Stimulated activated CD8-positive, alpha-beta memory T cell treated with anti-CD3 and anti-CD28 coated beads, Interleukin-15, amount 100 ng/mL, for 24 hours (primary cell): Measurements from ENCODE around the gene MIOS.
"Not testable (repeated sequence)": the region's sequence is repeated elsewhere in the genome, so short reads cannot be mapped to it uniquely, and the experiment has no call there.

ENCODE experiments used
- DNase-seq: peaks from one replicate; pipeline ENCODE4 v3.0.0-alpha.2; 2020; ENCODE audit warnings: low read depth

Gene MIOS

GRCh38 chr7:7554649-7555575 lies 11.8 kb upstream of the MIOS start:
- no peak for DNase-seq

DNA sequence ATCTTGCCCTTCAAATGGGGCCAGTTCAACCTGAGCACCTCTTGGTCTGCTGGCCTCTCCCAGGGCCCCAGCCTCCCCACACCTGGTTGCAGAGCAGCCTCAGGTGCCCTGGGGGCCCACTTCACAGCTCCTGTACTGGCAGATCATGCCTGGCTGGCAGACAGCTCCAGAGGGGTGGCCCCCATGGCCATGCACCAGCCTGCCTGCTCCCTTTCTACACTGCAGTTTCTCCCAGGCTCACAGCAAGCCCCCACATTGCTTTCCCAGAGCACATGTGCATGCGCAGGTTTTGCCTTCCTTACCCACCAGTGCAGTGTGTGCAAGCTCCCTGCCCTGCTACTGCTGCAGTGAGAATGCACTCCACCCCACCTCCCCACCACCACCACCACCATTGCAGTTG lies 9.8 kb upstream of the MIOS start:
- DNase-seq: no peak

- DNase-seq: no peak
Measured at GRCh38 chr7:7557252-7557651, 9.4 kb upstream of the MIOS start.

DNA sequence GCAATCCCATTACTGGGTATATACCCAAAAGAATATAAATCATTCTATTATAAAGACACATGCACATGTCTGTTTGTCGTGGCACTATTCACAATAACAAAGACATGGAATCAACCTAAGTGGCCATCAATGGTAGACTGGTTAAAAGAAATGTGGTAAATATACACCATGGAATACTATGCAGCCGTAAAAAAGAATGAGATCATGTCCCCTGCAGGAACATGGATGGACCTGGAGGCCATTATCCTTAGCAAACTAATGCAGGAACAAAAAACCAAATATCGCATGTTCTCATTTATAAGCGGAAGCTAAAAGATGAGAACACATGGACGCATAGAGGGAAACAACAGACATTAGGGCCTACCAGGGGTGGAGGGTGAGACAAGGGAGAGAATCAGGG lies 5.1 kb upstream of the MIOS start:
- DNase-seq: not testable (repeated sequence)

GRCh38 chr7:7562736-7563135 lies 3.9 kb upstream of the MIOS start:
- no peak for DNase-seq

- DNase-seq: no peak
Measured at GRCh38 chr7:7563269-7563668, 3.4 kb upstream of the MIOS start.

- DNase-seq: no peak
Measured at GRCh38 chr7:7563813-7564212, 2.9 kb upstream of the MIOS start.

DNA sequence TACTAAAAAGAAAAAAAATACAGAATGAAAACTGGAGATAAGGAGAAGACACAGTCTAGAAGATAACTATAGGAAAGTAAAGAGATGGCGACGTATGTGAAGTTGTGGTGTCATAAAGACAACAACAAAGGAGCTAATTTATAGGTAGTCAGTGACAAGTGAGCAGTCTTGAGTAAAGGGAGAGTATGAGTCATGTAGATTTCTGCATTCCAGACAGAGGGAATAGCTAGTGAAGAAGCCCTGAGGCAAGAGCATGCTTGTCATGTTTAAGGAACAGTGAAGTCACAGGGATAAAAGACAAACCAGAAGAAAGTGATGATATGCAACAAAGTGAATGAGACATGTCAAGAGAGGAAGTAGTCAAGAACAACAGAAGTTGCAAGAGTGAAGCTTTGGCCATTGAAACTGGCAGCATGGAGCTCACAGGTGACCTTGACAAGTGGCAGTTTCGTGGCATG lies 2.3 kb upstream of the MIOS start:
- DNase-seq: no peak

GRCh38 chr7:7565018-7565680 lies 1.5 kb upstream of the MIOS start:
- DNase-seq: no peak

- DNase-seq: no peak
Measured at GRCh38 chr7:7565746-7566650, 686 bp upstream of the MIOS start.

DNA sequence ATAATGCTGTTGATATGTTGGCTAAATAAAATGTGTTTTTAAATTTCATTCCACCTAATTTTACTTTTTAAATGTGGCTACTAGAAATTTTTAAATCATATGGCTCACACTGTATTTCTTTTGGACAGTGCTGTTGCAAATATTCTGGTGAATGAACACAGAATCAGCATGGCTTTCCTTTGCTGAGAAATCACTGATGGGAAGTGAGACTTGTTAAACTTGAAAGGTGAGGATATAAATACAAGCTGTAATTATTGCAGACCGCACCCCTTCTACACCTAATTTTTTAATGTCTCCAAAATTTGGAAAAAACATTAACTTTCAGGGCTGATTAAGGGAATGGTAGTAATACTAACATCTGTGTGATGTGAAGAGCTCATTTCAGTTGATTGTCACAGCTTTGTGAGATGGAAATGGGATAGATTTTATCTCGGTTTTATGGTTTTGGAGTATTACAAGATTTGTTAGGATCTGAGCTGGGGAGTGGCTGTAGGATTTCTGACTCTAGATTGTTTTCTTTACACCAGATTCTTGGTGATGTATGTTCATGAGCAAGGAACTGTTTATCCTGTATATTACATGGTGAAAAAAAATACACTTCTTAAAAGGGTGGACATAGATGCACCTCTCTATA lies 1.3 kb downstream of the MIOS start:
- no peak for DNase-seq

GRCh38 chr7:7568553-7568952 lies 1.9 kb downstream of the MIOS start:
- no peak for DNase-seq

- DNase-seq: no peak
Measured at GRCh38 chr7:7569081-7569527, 2.4 kb downstream of the MIOS start.

- no peak for DNase-seq
Measured at GRCh38 chr7:7569615-7570014, 2.9 kb downstream of the MIOS start.

DNA sequence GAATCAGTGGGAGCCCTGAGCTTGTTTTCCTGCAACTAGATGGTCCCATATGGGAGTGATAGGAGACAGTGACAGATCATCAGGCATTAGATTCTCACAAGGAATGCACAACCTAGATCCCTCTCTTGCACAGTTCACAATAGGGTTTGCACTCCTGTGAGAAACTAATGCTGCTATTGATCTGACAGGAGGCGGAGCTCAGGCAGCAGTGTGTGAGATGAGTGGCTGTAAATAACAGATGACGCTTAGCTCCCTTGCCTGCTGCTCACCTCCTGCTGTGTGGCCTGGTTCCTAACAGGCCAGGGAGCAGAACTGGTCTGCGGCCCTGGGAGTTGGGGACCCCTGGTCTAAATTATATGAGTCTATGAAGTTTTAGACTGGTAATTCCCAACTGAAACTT lies 3.9 kb downstream of the MIOS start:
- no peak for DNase-seq

DNA sequence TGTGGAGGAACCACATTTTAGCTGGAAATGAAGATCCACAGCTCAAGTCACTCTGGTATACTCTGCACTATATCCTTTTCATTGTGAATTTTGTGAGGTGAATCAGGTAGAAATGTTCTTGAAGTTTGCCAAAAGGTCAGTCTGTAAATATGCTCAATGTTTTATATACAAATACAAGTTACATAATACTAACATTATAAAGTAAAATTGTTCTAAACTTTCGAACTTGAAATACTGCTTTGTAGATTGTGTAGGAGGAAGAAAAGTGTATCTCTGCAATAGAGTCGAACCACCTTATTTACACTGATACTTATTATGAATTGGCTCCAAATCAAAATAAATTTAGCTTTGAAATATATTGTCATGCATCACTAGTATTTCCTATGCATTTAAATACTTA lies 7.0 kb downstream of the MIOS start:
- no peak for DNase-seq

DNA sequence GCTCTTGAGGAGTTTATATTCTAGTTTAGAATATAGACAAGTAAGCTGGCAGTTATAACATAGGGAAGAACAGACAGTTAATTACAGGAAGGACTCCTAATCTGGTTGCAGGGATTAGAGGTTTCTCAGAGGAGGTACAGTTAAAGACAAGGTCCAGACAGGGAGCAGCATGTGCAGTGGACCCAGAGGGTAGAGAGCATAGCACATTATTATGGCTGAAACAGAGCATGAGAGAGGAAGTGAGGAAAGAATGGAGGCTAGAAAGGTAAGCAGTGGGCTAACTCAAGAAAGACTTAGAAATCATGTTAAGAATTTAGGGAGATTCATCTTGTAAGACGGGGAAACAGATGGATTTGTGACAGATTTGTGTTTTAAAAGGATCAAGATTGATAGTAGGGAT lies 9.7 kb downstream of the MIOS start:
- DNase-seq: no peak

DNA sequence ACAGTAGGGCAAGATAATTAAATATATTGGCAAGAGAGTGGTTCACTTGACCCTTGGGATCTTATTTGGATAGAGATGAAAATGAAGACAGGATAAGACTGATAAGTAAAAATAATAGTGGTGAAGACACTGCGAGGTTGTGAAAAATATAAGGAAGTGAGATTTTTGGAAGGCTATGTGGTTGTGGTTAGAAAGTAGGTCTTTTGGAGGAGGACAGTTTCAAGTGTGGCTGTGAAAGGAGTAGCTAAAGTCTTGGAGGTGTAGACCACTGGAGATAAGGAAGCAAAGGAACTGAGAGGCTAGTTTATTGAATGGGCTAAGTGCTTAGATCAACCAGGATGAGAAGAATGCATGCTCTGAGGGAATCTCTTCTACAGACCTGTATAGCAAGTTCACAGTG lies 11.2 kb downstream of the MIOS start:
- DNase-seq: no peak

GRCh38 chr7:7579638-7580037 lies 13.0 kb downstream of the MIOS start:
- no peak for DNase-seq

- DNase-seq: no peak
Measured at GRCh38 chr7:7581531-7582179, 15.0 kb downstream of the MIOS start.

- DNase-seq: no peak
Measured at GRCh38 chr7:7582596-7582995, 15.9 kb downstream of the MIOS start.
